ENCODE measurements around the gene NRXN3.

Gene NRXN3

DNA sequence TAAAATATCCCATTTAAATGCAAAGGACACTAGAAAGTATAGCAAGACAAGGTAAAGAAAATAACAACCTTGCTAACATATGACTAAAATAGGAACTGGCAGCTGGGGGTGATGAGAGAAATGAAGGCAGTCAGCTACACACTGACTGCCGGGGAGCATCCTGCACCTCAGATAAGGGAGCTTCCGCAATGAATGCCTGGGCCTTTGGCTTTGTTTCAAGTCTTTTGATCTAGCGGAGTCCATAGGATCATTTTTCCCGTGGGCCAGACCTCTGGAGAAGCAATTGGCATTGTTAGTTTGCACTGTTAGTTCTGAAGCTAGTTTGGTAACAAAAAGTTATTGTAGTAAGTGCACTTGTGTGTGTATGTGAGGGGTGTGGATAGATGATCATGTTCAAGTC is 1401.2 kb downstream of the NRXN3 start:
- no peak for DNase-seq

GRCh38 chr14:79573486-79573885 is 1403.3 kb downstream of the NRXN3 start:
- peak; percentile 48 for DNase-seq

- DNase-seq: no peak
Measured at GRCh38 chr14:79575032-79575431, 1404.9 kb downstream of the NRXN3 start.

GRCh38 chr14:79576424-79576823 is 1406.3 kb downstream of the NRXN3 start:
- no peak for DNase-seq

DNA sequence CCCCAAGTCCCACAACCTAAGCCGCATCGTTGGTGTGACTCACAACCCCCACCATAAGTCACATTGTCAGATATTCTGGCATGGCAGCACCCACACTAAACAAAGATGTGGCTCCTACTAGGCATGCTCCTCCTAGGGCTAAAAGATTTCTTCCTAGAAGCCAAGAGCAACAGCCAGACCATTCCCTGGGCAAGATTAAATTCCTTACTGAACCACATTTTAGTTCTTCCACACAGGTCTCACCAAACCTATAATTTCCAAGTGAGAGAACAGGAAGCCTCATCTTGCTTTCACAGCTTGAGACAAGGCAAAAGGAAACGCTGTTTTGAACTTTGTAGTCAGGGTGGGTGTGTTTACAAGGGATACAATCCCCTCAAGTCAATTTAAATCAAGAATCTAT is 1408.3 kb downstream of the NRXN3 start:
- no peak for DNase-seq

GRCh38 chr14:79580414-79580813 is 1410.2 kb downstream of the NRXN3 start:
- DNase-seq: no peak

DNA sequence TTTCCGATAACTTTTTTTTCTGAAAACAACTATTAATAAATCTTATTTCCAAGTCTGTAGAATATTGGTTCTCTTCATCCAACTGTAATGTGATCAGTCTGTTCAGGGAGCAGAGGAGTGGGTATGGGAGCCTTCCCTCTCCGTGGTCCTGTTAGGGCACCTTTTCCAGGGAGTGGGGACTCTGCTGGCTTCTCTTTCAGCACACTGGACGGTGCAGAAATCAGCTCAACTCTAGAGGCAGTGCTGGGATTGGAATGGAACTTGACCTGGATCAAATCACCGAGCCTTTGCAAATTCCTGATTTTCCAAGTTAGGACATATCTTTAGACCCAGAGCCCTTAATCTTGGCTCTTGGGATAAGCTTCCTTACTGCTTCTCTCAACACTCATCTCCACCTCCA is 1410.7 kb downstream of the NRXN3 start:
- no peak for DNase-seq

GRCh38 chr14:79581912-79582576 is 1411.9 kb downstream of the NRXN3 start:
- DNase-seq: peak; percentile 57

DNA sequence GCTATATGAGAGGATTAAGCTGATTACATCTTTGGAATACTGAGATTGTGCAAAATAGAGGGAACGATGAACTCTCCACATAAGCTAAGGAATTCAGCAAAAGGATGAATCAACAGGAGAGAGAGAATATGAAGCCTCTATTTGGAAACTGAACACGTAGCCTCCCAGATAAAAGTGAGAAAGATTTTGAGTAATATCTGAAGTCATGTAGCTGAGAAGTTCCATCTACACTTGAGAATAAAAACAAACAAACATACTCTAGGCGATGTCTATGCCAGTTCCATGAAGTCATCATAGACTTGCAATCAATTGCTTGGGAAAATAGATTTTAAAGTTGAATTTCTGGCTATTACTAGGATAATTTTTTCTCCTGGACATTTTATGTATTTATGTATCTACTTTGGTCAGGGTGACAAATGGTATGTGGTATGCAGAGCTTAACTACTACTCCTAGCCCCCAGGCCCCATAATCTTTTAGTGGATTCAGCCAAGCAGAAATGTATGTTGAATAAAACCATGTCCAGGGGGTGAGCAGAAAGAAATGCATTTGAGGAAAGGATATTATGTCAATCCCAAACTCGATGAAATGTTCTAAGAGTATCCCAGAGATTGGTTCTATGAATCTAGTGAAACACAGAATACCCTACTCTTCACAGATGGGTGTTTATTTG is 1413.7 kb downstream of the NRXN3 start:
- peak; percentile 74 for DNase-seq

GRCh38 chr14:79584679-79585078 is 1414.5 kb downstream of the NRXN3 start:
- peak; percentile 93 for DNase-seq

DNA sequence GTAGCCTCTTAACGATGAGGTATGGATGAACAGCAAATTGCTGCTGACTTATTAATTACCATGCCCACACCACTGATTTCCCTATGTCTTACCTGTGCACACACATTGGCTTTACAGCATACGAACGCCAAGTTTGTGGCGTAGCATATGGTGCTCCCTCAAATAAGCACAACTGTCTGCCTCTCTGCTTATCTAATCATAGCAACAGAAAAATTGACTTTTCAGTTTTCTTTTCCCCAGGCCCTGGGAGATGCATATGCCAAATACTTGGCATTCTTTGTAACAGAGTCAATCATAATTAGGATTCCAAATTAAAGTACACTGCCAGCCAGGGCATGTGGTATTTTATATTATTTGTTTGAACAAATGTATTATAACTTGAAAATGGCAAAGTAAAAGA is 1415.7 kb downstream of the NRXN3 start:
- DNase-seq: peak; percentile 68

DNA sequence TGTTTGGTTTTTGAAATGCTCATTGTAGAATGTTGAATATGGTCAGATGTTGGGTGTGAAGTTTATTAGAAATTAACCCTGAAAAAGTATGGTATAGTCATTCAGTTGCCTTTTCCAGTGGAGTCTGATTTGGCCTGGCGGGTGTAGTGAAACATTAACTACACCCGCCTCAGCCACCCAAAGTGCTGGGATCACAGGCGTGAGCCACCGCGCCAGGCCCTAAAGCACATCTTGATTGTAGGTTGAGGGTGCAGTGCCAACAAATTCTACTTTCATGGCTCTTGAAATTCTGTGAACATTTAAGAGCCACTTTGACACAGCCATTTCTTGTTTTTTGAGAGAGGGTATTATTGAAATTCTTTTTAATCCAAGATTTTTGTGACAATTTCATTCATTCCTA is 1416.2 kb downstream of the NRXN3 start:
- DNase-seq: no peak

DNA sequence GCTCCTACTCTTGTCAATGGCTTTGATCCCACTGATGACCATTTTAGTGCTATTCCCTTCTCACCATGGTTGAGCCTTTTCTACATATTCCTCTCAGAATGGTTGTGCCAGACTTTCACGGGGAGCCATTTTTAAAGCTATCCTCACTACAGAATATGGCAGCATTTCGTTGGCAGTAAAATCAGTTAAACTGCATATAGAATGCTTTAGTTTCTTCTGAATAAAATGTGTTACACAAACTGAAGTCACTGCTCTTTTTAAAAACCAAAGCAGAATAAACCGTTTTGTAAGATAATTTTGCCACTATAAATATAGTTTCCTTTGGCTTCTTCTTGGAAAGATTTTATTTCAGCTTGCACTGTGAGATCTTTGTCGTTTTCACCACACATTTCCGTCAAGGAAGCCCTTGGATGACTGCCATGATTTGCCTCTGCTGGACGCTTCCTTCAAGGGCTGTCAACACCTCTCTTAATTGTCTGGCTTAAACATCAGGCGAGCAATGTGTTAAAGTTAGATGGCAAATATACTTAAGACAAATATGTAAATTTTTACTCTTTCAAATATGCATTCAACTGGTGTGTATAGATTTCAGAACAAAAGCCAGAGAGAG is 1416.9 kb downstream of the NRXN3 start:
- peak; percentile 82 for DNase-seq

DNA sequence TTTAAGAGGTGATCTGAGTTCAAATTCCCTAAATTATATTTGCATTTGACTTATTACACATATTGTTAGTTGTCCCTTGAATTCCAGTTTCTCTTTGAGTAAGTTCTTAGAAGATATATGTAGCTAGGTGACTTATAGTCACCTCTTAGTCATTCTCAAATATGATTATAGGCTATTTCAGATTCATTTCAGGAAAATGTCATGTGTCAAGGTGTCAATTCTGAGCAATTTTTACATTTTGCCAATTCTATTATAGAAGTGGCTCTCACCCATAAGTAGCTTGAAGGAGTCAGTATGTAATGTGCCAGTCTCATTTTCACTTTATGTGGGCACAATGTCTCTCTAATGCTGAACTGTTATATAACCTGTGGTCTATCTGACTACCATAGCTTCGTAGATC is 1417.7 kb downstream of the NRXN3 start:
- no peak for DNase-seq

- DNase-seq: no peak
Measured at GRCh38 chr14:79588398-79588797, 1418.2 kb downstream of the NRXN3 start.

DNA sequence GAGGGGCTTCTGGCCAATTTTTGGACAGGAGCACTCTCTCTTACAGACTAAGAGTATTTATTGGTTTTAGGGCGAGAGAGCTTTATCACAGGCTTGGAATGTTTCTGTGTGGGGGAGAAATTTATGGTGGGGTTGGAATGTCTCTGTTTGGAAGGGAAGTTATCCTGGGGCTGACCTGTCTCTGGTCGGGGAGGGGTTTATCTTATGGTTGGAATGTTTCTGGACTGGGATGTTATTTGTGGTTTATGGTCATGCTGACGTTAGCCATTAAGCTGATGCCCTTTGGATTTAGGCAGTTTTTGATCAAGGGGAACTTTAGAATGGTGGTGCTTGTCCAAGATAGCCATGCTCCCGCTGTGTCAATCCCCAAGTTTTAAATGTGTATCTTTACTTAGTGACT is 1426.4 kb downstream of the NRXN3 start:
- DNase-seq: peak; percentile 85

DNA sequence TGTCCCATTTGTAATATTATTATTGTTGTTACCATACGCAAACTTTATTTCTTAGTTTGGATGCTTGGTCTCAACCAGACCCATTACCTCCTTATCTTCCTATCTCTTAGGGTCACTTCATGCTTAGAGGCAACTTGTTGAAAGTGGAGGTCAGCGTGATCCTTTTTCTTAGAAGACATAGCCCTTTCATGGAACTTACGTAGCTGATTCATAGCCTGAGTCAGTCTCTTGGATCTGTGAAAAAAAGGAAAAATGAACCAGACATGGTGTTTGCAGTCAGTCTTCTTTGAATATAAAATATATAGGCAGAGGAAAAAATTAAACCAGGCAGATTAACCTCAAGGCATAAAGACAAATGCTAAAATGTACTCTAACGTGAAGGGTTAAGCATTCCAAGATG is 1427.4 kb downstream of the NRXN3 start:
- DNase-seq: peak; percentile 42

DNA sequence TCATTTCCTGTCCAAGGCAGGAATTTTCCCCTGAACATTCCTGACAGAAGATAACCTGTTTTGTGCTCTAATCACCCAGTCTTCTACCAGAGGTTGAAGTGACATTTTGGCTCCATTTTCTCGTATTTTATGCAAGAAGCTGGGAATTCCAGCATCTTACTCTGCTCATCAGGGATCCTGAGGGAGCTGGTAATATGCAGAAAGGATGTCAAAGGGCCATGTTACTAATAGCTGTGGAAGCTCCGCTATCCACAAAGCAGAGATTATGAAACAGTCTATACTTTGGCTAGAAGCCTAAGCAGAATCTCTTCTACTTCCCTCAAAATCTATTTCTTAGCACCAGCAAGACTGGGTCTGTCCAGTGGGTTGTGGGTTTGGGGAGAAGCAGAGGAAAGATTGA is 1428.2 kb downstream of the NRXN3 start:
- DNase-seq: peak; percentile 73

DNA sequence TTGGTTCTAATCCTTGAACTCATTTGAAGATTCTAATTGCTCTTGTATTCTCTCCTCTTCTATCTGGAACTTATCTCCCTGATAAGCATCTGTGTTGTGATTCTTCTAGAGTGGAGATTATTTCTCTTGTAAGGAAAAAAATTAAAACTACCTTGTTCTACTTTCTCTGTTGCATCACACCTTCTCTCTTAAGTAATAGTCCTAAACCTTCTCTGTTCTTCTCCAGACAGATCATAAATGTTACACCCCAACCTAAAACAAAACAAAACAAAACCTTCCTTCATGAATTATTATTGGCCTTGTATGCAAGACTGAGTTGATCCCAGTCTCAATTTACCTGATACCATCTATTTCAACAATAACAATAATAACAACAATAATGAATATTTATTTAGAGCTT is 1429.1 kb downstream of the NRXN3 start:
- DNase-seq: no peak

GRCh38 chr14:79600406-79600805 is 1430.2 kb downstream of the NRXN3 start:
- DNase-seq: no peak

- no peak for DNase-seq
Measured at GRCh38 chr14:79601579-79601978, 1431.4 kb downstream of the NRXN3 start.

- DNase-seq: no peak
Measured at GRCh38 chr14:79602045-79602444, 1431.9 kb downstream of the NRXN3 start.

- no peak for DNase-seq
Measured at GRCh38 chr14:79602742-79603141, 1432.6 kb downstream of the NRXN3 start.

GRCh38 chr14:79605849-79606248 is 1435.7 kb downstream of the NRXN3 start:
- no peak for DNase-seq

Measured in fibroblast of skin of right biceps (primary cell).